ENCODE measurements around the gene SPAG5. TPM values are rescaled to one million over a fixed set of nuclear protein-coding genes. Genes with fewer than 3 reads are reported as not detected.

Gene SPAG5
- total and polyA plus RNA-seq, 10 of the 15 experiments (the other 5 are each of a cell fraction or from before 2014, with no cell fraction given), result 73.5 to 171 (median 106) TPM

DNA sequence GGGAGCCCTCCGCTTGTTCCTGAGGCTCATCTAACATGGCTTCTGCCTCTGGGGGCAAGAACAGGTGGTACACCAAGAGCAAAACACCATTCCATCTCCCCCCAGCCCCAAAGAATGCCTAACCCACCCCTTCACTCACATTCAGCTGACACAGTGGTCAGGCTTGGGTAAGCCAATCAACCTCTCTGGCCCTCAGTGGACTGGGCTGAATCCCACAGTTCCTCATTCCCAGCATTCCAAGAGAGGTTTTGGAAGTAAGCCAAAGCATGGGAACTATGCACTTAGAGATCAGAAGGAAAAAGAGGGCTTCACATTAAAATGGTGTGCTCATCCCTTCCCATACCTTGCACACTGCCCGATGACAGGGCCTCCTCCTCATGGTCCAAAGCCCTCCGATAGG is 35.4 kb downstream of the SPAG5 start (continued):
- TF ChIP-seq CHD1 (IDR thresholded peaks at IDR 0.05; ENCODE audit: low read depth, low read length) (no peak), ATF7 (IDR thresholded peaks at IDR 0.05; ENCODE audit: low read depth) (no peak), SREBF1 (IDR thresholded peaks at IDR 0.05; ENCODE audit: low read length) (no peak), TAF1 (IDR thresholded peaks at IDR 0.05; ENCODE audit: borderline replicate concordance, low read depth, low read length) (no peak)

DNA sequence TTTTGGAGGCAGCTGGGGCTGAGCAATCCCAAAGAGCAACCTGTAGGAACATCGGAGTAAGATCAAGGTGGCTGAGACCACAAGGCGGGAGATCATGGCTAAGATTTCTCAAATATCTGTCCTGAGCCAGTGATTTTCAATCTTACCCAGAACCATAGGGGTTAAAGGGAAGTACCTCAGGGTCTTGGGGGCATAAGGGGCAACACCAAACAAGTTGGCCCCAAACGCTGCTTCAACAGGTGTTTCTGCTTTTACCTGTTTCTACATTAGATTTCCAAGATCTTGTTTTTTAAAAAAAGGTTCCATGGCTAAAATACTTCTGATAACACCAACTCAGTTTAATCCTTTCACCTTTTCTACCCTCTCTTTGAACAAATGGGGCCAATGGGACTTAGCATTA is 43.8 kb downstream of the SPAG5 start:
- POLR2A ChIA-PET, result interaction anchor here (1.5 kb wide), 1 partner anchor 21 kb away, joined by 3 read pairs; the partner anchor contains the start of gene ALDOC
- 96% methylated on average over 3 of the region's 3 CpGs for WGBS (ENCODE audit: insufficient coverage, insufficient replicate concordance, low lambda C conversion rate, missing lambda C conversion rate)
- SMC1A ChIA-PET (ENCODE audit: uncharacterized antibody, unreplicated experiment), result interaction anchor here (1.0 kb wide), 1 partner anchor 54 kb away, joined by 3 read pairs; no protein-coding TSS in a partner anchor
- Histone ChIP-seq H3K9me3 (replicated peaks; ENCODE audit: control insufficient read depth, insufficient read depth, low read length) (no peaks in the 10 kb centered on the region), H3K27me3 (replicated peaks in 1 of 2; ENCODE audit: control insufficient read depth in 2 of 2, insufficient read depth in 2 of 2, low read length in 1 of 2) (no peaks in the 10 kb centered on the region), H3K27ac (ENCODE audit: control insufficient read depth, insufficient read depth) (no peak overlapping the region), H3K9ac (ENCODE audit: control insufficient read depth, insufficient read depth, low read length) (no peak overlapping the region), H3K4me2 (ENCODE audit: control insufficient read depth, insufficient read depth) (no peak overlapping the region), H4K20me1 (ENCODE audit: control insufficient read depth, insufficient read depth) (no peaks in the 10 kb centered on the region), H3K79me2 (ENCODE audit: control insufficient read depth, insufficient read depth, low read length) (peaks cover 24% of the 10 kb centered on the region), H3K4me1 (ENCODE audit: control insufficient read depth, insufficient read depth, low read length) (peaks cover 7% of the 10 kb centered on the region), H3K36me3 (ENCODE audit: control insufficient read depth in 2 of 2, insufficient read depth in 2 of 2, low read length in 1 of 2) (peaks cover 30 to 36% of the 10 kb centered on the region in 2 experiments), H3K4me3 (no peak overlapping the region), H2AFZ (ENCODE audit: control insufficient read depth, low read depth, low read length) (no peak overlapping the region)
- BruUV-seq (replicated peaks), result no TSS peak
- CTCF ChIA-PET, result no interaction called here
- in situ Hi-C loops (cut with MboI), result loop anchor here (25.0 kb wide), 1 partner anchor 1068 kb away; no protein-coding TSS in a partner anchor
- no peak for TF ChIP-seq FOXM1 (IDR thresholded peaks at IDR 0.05; ENCODE audit: low read depth, low read length)
- TF ChIP-seq ATF7 (IDR thresholded peaks at IDR 0.05; ENCODE audit: low read depth), result no peak
- intact Hi-C loops (cut with micrococcal nuclease; ENCODE audit: unreplicated experiment), result loop anchor here (10.0 kb wide), 1 partner anchor 160 kb away; the partner anchor contains the start of genes PROCA1, RAB34 and RPL23A
- RAD21 ChIA-PET (ENCODE audit: unreplicated experiment), result interaction anchor here (8.3 kb wide), 1 partner anchor 14 kb away, joined by 102 read pairs; the partner anchor contains the start of gene PIGS
- ATAC-seq, result no peak
- FAIRE-seq, result no peak
- no peak for DNase-seq (ENCODE audit: low read depth, low spot score)

Data from GM12878 (cell line).